Activated T-helper 17 cell treated with anti-CD3 and anti-CD28 coated beads, Interleukin-2, amount 50 U/mL, for 72 hours (primary cell): Measurements from ENCODE around the gene HNF1A. TPM values are rescaled to one million over a fixed set of nuclear protein-coding genes. Genes with fewer than 3 reads are reported as not detected.

Source experiments
- total RNA-seq, 2 donors: library from RNA; stranded (reverse); gene quantifications; one replicate each; pipeline ENCODE4 v1.2.3, GENCODE V29; 2022

Gene HNF1A
- total RNA-seq, 2 donors from 2014 or later, result not detected

Other genes with a start within 250 kb of the HNF1A start
- gene SPPL3, start 74.2 kb upstream of the HNF1A start, total RNA-seq, result 10 to 100 TPM; 33.7 to 34.5 TPM
- gene C12orf43, start 37.9 kb downstream of the HNF1A start, total RNA-seq, result 10 to 100 TPM; 15.6 to 26.8 TPM
- 1 to 10 TPM; 4.0 to 5.2 TPM for gene OASL, start 60.7 kb downstream of the HNF1A start, total RNA-seq
- gene P2RX7, start 154.3 kb downstream of the HNF1A start, total RNA-seq, result 1 to 10 TPM; 3.8 to 6.4 TPM
- gene P2RX4, start 231.6 kb downstream of the HNF1A start, total RNA-seq, result 10 to 100 TPM; 31.6 to 45.3 TPM